Transverse colon (tissue), 4 donors: Measurements from ENCODE around the gene ADH7. TPM values are rescaled to one million over a fixed set of nuclear protein-coding genes. Genes with fewer than 3 reads are reported as not detected.
A peak's percentile ranks its signal among the peaks of the same experiment; 100 is the strongest.

Experiments used
- DNase-seq: peaks from one replicate; pipeline ENCODE4 v3.0.0-alpha.2; 2019
- H3K27ac ChIP-seq, 4 donors: fragments of 200-600 bp; sonication (generic); 2 replicates each; pipeline ENCODE4 v1.5.1; 2016 to 2018; ENCODE audit warnings: inconsistent platforms in 4 of 4
- H3K27me3 ChIP-seq: fragments of 200-600 bp; sonication (generic); 2 replicates; pipeline ENCODE4 v1.5.1; 2017; ENCODE audit warnings: inconsistent platforms
- H3K36me3 ChIP-seq, 4 donors: fragments of 200-600 bp; sonication (generic); 2 replicates each; pipeline ENCODE4 v1.5.1; 2017 to 2019; ENCODE audit warnings: inconsistent platforms in 4 of 4
- H3K4me1 ChIP-seq, 4 donors: fragments of 200-600 bp; sonication (generic); 2 replicates each; pipeline ENCODE4 v1.5.1; 2017 to 2020; ENCODE audit warnings: inconsistent platforms in 4 of 4
- H3K4me3 ChIP-seq, 4 donors: fragments of 200-600 bp; sonication (generic); 1 replicate in 1 of 4; 2 replicates in 3 of 4; pipeline versions ENCODE4 v1.5.1 to v1.6.1; 2017 to 2019; ENCODE audit warnings: inconsistent platforms in 4 of 4
- H3K9me3 ChIP-seq, 2 donors: fragments of 200-600 bp; sonication (generic); 2 replicates each; pipeline ENCODE4 v1.5.1; 2017 to 2019; ENCODE audit warnings: inconsistent platforms in 2 of 2
- CTCF ChIP-seq, 5 experiments: fragments of 200-600 bp in 3 of 5; fragments of 450-650 bp in 2 of 5; sonication (generic) in 3 of 5; IDR thresholded peaks; 1 replicate in 2 of 5; 2 replicates in 3 of 5; pipeline ENCODE4 v1.5.1; 2016 to 2017; ENCODE audit warnings: antibody characterized with exemption in 5 of 5, inconsistent platforms in 3 of 5, mild to moderate bottlenecking in 2 of 5, moderate library complexity in 1 of 5
- EP300 ChIP-seq: sonication (generic); formaldehyde crosslinking; IDR thresholded peaks from one replicate; pipeline ENCODE4 v1.6.1; 2017; ENCODE audit warnings: antibody characterized with exemption, low read depth
- POLR2A ChIP-seq: fragments of 450-650 bp; IDR thresholded peaks from one replicate; pipeline ENCODE4 v1.6.1; 2016; ENCODE audit warnings: antibody characterized with exemption, mild to moderate bottlenecking, moderate library complexity
- POLR2AphosphoS5 ChIP-seq, 3 donors: sonication (generic); formaldehyde crosslinking; IDR thresholded peaks; one replicate each; pipeline ENCODE4 v1.6.1; 2016; ENCODE audit warnings: antibody characterized with exemption in 3 of 3
- WGBS, 2 donors: methylation state at CpG; one replicate each; pipeline ENCODE4 v1.1.5; 2018; ENCODE audit warnings: low coverage in 1 of 2; 5-methylcytosine and 5-hydroxymethylcytosine counted together
- in situ Hi-C, 4 donors: fragments of 200-750 bp; cut with MboI; loops; one replicate each; pipeline versions ENCODE4 v1.15.0 to v1.15.1; 2017; ENCODE audit warnings: low sequenced_read_pairs in 3 of 4, low pct_ligation_motif_present in 1 of 4, low pct_unique_long_range_greater_than_20kb in 1 of 4
- intact Hi-C: fragments of 100-400 bp; cut with DNase I; formaldehyde crosslinking; loops from one replicate; pipeline ENCODE4 v1.15.1; 2023; ENCODE audit warnings: low total_unique reads
- total RNA-seq, 4 donors: library from RNA; depleted of rRNA; stranded (reverse); fragments of >200 nt; gene quantifications; one replicate each; pipeline ENCODE4 v1.1.0, GENCODE V29; 2016

ADH7 gene
- total RNA-seq, 4 donors from 2014 or later, result not detected

GRCh38 chr4:99382745-99383360 is 52.3 kb downstream of the ADH7 start:
- Histone ChIP-seq H3K27ac (peak overlapping the region; percentile 69 to 84 (median 74)), H3K4me1 (peaks cover 11 to 40% (median 19%) of the 10 kb centered on the region in 4 donors), H3K36me3 (no peaks in the 10 kb centered on the region), H3K9me3 (peaks cover 0 to 7% of the 10 kb centered on the region in 2 donors), H3K27me3 (no peaks in the 10 kb centered on the region), H3K4me3 (no peak overlapping the region)
- TF ChIP-seq POLR2A (no peak), CTCF (IDR thresholded peaks at IDR 0.05) (no peak), POLR2AphosphoS5 (IDR thresholded peaks at IDR 0.05) (no peak), EP300 (no peak)
- intact Hi-C loops, result no loop called here
- 67 to 82% methylated on average over 1 of the region's 1 CpG for WGBS, 2 donors
- DNase-seq, result no peak
- in situ Hi-C loops, result no loop called here

GRCh38 chr4:99381588-99382175 is 53.5 kb downstream of the ADH7 start:
- Histone ChIP-seq H3K27ac (peak overlapping the region; percentile 69 to 84 (median 74)), H3K27me3 (no peaks in the 10 kb centered on the region), H3K4me3 (no peak overlapping the region), H3K4me1 (peaks cover 11 to 43% (median 19%) of the 10 kb centered on the region in 4 donors), H3K9me3 (peaks cover 0 to 7% of the 10 kb centered on the region in 2 donors), H3K36me3 (no peaks in the 10 kb centered on the region)
- in situ Hi-C loops, result no loop called here
- DNase-seq, result no peak
- 11 to 22% methylated on average over 1 of the region's 1 CpG for WGBS, 2 donors
- TF ChIP-seq POLR2AphosphoS5 (IDR thresholded peaks at IDR 0.05), result peak in 1 of 3 donors; percentile 40
- no peak for TF ChIP-seq EP300
- no peak for TF ChIP-seq CTCF (IDR thresholded peaks at IDR 0.05)
- TF ChIP-seq POLR2A, result no peak
- intact Hi-C loops, result no loop called here

- DNase-seq, result no peak
- Histone ChIP-seq H3K27ac (no peak overlapping the region), H3K27me3 (no peaks in the 10 kb centered on the region), H3K4me1 (peaks cover 11 to 39% (median 19%) of the 10 kb centered on the region in 4 donors), H3K9me3 (peaks cover 0 to 10% of the 10 kb centered on the region in 2 donors), H3K36me3 (no peaks in the 10 kb centered on the region), H3K4me3 (no peak overlapping the region)
- in situ Hi-C loops, result no loop called here
- intact Hi-C loops, result no loop called here
- no peak for TF ChIP-seq POLR2A
- no peak for TF ChIP-seq CTCF (IDR thresholded peaks at IDR 0.05)
- no peak for TF ChIP-seq EP300
- no peak for TF ChIP-seq POLR2AphosphoS5 (IDR thresholded peaks at IDR 0.05)
Measured at GRCh38 chr4:99379571-99379970, 55.6 kb downstream of the ADH7 start.

GRCh38 chr4:99378876-99379275 is 56.3 kb downstream of the ADH7 start:
- H3K27me3 ChIP-seq, result no peaks in the 10 kb centered on the region
- no peak for TF ChIP-seq POLR2AphosphoS5 (IDR thresholded peaks at IDR 0.05)
- no peak for TF ChIP-seq EP300
- TF ChIP-seq CTCF (IDR thresholded peaks at IDR 0.05), result no peak
- no peak for TF ChIP-seq POLR2A
- peaks cover 1 to 10% of the 10 kb centered on the region in 2 donors for H3K9me3 ChIP-seq
- no peak overlapping the region for H3K27ac ChIP-seq
- H3K4me3 ChIP-seq, result no peak overlapping the region
- DNase-seq, result no peak
- H3K36me3 ChIP-seq, result no peaks in the 10 kb centered on the region
- 92 to 96% methylated on average over 3 of the region's 3 CpGs for WGBS, 2 donors
- H3K4me1 ChIP-seq, result peaks cover 11 to 32% (median 19%) of the 10 kb centered on the region in 4 donors
- in situ Hi-C loops, result no loop called here
- intact Hi-C loops, result no loop called here
